ENCODE measurements around the gene DNAH1.

DNAH1 gene

DNA sequence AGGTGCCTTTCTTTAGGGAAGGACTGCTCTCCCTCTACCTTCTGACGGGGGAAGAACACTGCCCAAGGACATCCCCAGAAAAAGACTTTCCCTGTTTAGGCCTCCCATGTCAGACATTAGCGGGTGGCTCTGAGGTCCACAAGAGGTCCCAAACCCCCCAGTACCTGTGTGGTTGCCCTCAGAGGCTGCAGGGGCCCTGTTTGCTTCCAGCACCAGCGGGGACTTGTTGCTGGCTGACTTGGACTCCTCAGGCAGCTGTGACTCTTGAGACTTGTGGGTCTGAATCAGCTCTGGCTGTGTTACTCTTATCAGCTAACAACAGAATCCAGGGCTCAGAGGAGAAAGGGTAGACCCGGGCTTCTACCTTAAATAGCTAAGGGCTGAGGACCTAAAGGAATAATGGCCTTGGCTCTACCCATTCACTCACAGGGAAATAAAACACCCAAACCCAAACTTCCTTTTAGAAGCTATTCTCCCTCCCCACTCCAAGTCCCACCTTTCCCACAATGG, 89.5 kb downstream of the DNAH1 start:
- H3K4me3 ChIP-seq (ENCODE audit: low read length) = no peak overlapping the region
- DNase-seq (ENCODE audit: low read depth) = no peak
- no peak for TF ChIP-seq CTCF (conservative IDR thresholded peaks at IDR 0.05; ENCODE audit: low read length)

GRCh38 chr3:52406231-52406661, 90.1 kb downstream of the DNAH1 start:
- no peak overlapping the region for H3K4me3 ChIP-seq (ENCODE audit: low read length)
- DNase-seq (ENCODE audit: low read depth) = no peak
- no peak for TF ChIP-seq CTCF (conservative IDR thresholded peaks at IDR 0.05; ENCODE audit: low read length)

GRCh38 chr3:52406791-52407510, 90.8 kb downstream of the DNAH1 start:
- no peak for DNase-seq (ENCODE audit: low read depth)
- H3K4me3 ChIP-seq (ENCODE audit: low read length) = no peak overlapping the region
- no peak for TF ChIP-seq CTCF (conservative IDR thresholded peaks at IDR 0.05; ENCODE audit: low read length)

DNA sequence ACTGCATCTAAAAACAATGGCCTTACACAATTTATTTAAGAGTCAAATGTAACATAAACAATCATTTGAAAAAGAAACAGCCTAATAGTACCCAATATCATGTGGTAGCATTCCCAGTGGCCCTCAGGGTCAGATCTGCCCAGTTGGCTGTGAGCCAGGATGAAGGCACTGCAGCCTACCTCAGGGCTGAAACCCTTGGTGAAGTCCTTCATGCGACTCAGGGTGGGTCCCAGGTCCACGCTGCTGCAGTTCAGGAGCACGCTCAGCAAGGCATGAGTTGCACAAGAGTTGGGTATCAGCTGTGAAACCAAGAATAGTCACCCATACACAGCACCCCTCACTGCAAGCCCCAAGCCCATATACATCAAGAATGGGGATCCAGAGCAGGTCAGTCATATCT, 91.7 kb downstream of the DNAH1 start:
- no peak for DNase-seq (ENCODE audit: low read depth)
- TF ChIP-seq CTCF (conservative IDR thresholded peaks at IDR 0.05; ENCODE audit: low read length) = no peak
- no peak overlapping the region for H3K4me3 ChIP-seq (ENCODE audit: low read length)

DNA sequence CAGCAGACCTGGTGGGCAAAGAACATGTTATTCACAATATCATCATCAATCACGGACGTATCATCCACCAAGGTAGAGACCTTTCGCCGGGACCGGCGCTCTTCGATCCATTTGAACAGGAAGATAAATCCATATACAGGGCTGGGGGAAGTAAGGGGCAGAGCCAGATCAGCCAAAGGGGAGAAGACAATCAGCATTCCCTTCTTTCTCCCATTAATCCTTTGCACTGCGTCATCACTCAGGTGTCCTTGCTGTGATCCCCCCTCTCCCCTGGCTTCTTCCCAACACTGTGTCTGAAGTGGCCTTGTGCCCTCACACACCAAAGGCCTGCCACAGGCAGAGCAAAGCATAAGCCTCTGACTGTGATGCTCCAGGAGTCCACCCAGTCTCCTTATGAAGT, 92.3 kb downstream of the DNAH1 start:
- no peak for DNase-seq (ENCODE audit: low read depth)
- TF ChIP-seq CTCF (conservative IDR thresholded peaks at IDR 0.05; ENCODE audit: low read length) = no peak
- H3K4me3 ChIP-seq (ENCODE audit: low read length) = peak overlapping the region; percentile 97

DNA sequence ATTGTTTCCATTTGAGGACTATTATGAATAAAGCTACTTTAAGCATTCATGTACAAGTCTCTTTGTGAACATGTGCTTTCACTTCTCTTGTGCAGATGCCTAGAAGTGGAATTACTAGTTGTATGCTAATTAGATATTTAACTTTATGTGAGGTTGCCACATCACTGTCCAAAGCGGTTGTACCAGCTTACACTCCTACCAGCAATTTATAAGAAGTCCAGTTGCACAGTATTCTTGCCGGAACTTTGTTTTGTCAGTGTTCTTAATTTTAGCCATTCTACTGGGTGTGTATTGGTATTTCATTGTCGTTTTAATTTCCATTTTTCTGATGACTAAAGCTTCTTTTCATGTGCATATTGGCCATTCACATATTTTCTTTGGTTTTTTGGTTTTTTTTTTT, 99.7 kb downstream of the DNAH1 start:
- H3K4me3 ChIP-seq (ENCODE audit: low read length) = no peak overlapping the region
- no peak for DNase-seq (ENCODE audit: low read depth)
- no peak for TF ChIP-seq CTCF (conservative IDR thresholded peaks at IDR 0.05; ENCODE audit: low read length)

DNA sequence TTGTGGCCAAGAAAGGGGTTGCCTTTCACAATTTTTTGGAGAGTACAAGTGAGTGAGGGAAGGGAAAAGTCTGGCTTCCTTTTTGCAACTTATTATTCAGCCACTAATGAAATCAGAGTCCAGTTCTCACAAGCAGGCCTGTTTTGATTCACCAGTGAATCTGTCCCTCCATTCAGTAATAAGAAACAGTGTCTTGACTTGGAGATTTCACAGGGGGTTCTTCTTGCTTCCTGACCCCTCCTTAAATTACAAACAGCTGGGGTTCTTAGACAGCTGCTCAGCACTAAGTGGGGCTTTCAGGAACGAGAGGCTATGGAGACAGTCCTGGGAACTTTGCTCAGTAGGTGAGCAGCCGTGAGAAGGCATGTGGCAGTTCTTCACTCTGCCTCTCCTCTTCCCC, 104.3 kb downstream of the DNAH1 start:
- TF ChIP-seq CTCF (conservative IDR thresholded peaks at IDR 0.05; ENCODE audit: low read length) = no peak
- H3K4me3 ChIP-seq (ENCODE audit: low read length) = no peak overlapping the region
- DNase-seq (ENCODE audit: low read depth) = no peak
